Heart left ventricle (tissue), 16 donors: Measurements from ENCODE around the gene EGFL8. TPM values are rescaled to one million over a fixed set of nuclear protein-coding genes. Genes with fewer than 3 reads are reported as not detected.
"Not testable (repeated sequence)": the region's sequence is repeated elsewhere in the genome, so short reads cannot be mapped to it uniquely, and the experiment has no call there.

Experiments used
- ATAC-seq, 4 donors: fragments of 200-7000 bp; cut with Tn5 transposase; one replicate each; pipeline ENCODE4 v1.9.1; 2020 to 2022; ENCODE audit warnings: moderate library complexity in 4 of 4, mild to moderate bottlenecking in 3 of 4, moderate number of reproducible peaks in 1 of 4
- DNase-seq, 5 donors: peaks; one replicate each; pipeline ENCODE4 v3.0.0-alpha.2; 2020
- H3K27ac ChIP-seq, 12 donors: fragments of 200-600 bp; sonication (generic) in 4 of 12; one replicate each; pipeline versions ENCODE4 v1.5.0 to v1.8.0; 2016 to 2022; ENCODE audit warnings: mild to moderate bottlenecking in 2 of 12
- H3K27me3 ChIP-seq, 9 donors: fragments of 200-600 bp; sonication (generic) in 2 of 9; one replicate each; pipeline versions ENCODE4 v1.5.1 to v1.8.0; 2016 to 2022; ENCODE audit warnings: mild to moderate bottlenecking in 3 of 9
- H3K36me3 ChIP-seq, 9 donors: fragments of 200-600 bp; sonication (generic) in 2 of 9; one replicate each; pipeline versions ENCODE4 v1.5.0 to v1.8.0; 2018 to 2022; ENCODE audit warnings: mild to moderate bottlenecking in 2 of 9
- H3K4me1 ChIP-seq, 12 donors: fragments of 200-600 bp; sonication (generic) in 4 of 12; one replicate each; pipeline versions ENCODE4 v1.5.0 to v1.8.0; 2016 to 2022; ENCODE audit warnings: mild to moderate bottlenecking in 3 of 12
- H3K4me3 ChIP-seq, 12 donors: fragments of 200-600 bp; sonication (generic) in 4 of 12; one replicate each; pipeline versions ENCODE4 v1.5.0 to v1.8.0; 2017 to 2022; ENCODE audit warnings: mild to moderate bottlenecking in 9 of 12, moderate library complexity in 4 of 12
- H3K9me3 ChIP-seq, 12 donors: fragments of 200-600 bp; sonication (generic) in 4 of 12; one replicate each; pipeline versions ENCODE4 v1.5.0 to v1.8.0; 2016 to 2022; ENCODE audit warnings: mild to moderate bottlenecking in 1 of 12
- POLR2A ChIP-seq, 2 donors: fragments of 450-650 bp; IDR thresholded peaks; one replicate each; pipeline ENCODE4 v1.6.1; 2017; ENCODE audit warnings: antibody characterized with exemption in 2 of 2, mild to moderate bottlenecking in 2 of 2, moderate library complexity in 2 of 2
- WGBS, 4 donors: extraction: QIAGEN DNeasy Blood & Tissue Kit in 2 of 4; methylation state at CpG; one replicate each; pipeline versions ENCODE4 v1.1.5 to v1.1.7; 2013 to 2018; 5-methylcytosine and 5-hydroxymethylcytosine counted together
- intact Hi-C, 10 donors: fragments of 100-400 bp; cut with DNase I; formaldehyde crosslinking; loops; one replicate each; pipeline versions ENCODE4 v1.11.1 to v1.14.2; 2022
- polyA plus RNA-seq, 2 donors: library from polyadenylated mRNA; stranded (reverse); fragments of 200-250 nt; gene quantifications; one replicate each; pipeline ENCODE4 v1.2.3, GENCODE V29; 2013
- total RNA-seq, 9 donors: library from RNA; depleted of rRNA in 2 of 9; stranded (reverse); fragments of >200 nt in 2 of 9; fragmentation: NEBNext Ultra II Directional in 3 of 9; extraction: Animal tissue kit (Norgen Biotek cat#: 25700) in 3 of 9; gene quantifications; one replicate each; pipeline versions ENCODE4 v1.1.0 to v1.2.4, GENCODE V29; 2016 to 2023
- TF ChIP-seq, protein P1 (sequence below), 12 donors: fragments of 200-600 bp; sonication (generic) in 4 of 12; IDR thresholded peaks; one replicate each; pipeline versions ENCODE4 v1.5.0 to v1.8.0; 2018 to 2022; ENCODE audit warnings: antibody characterized with exemption in 12 of 12, mild to moderate bottlenecking in 5 of 12
- donor health status: ischemic (EF 13 %, LVEDD 7.1; RV severe dilation, severe dysfunction).
- donor health status: healthy with polysubstance abuse.
- donor health status: DM: no; HTN: yes; CAD: no.
- donor health status: DM: no; HTN: no; CAD: no.
- donor health status: ischemic (EF 25% LVEDD 6.9; RV normal size, moderate dysfunction).
- donor health status: ischemic (EF 25% LVEDD 5.7; RV mildly dilated, moderate dysfunction).
- donor health status: healthy.
- donor health status: DM: yes; HTN: yes; CAD: no.
- donor health status: ischemic (EF 35%, LVEDD 5.7; RV mildly dilated, moderate dysfunction).
- donor health status: nonischemic (EF 11% LVEDD 7.7; RV severe dilation, severe dysfunction).
- donor health status: DM: yes; HTN: yes; CAD: no.
- donor health status: PGD.
- donor health status: ischemic (EF 29% LVEDD 5.4; RV normal size, mild dysfunction).
- donor health status: nonischemic (EF 23%, LVEDD 6.1; RV moderate dilation, normal function).

Gene EGFL8
- total and polyA plus RNA-seq, 11 donors = 2.4 to 11.2 (median 6.1) TPM

DNA sequence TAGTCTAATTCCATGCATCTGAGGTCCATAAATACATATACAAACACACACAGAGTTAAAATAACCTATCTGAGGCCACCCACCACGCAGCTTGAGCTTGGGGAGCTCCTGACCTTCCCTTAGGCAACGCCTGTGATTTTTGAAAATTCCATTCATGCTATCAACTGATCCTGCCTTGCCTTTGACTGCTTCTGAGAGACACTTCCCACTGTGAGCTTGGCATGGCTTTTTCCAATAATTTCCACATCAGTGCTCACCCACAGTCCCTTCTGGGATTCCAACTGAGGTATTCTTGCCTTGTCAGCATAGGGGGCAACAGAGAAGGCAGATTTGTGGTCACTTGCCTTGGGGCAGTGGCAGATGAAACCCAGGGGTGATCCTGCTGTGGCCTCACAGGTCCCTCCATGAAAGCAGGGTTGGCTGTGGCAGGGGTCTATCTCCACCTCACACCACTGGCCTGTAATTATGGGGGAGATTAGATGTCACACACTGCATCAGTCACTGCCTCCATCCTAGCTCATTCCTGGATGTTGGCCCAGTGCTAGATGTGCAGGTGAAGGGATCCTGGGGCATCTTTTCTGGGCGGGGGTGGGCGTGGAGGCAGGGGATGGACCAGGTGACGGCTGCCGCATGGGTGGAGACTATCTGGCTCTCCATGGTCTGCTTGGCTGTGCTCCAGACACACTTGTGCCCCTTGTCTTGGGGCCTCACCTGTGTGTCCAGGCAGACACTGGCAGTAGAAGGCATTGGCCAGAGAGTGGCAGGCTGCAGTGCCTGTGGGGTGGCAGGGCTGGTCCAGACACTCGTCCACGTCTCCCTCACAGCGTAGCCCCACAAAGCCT is 39.3 kb downstream of the EGFL8 start:
- no peak for TF ChIP-seq POLR2A (IDR thresholded peaks at IDR 0.05)
- TF ChIP-seq, protein P1, sequence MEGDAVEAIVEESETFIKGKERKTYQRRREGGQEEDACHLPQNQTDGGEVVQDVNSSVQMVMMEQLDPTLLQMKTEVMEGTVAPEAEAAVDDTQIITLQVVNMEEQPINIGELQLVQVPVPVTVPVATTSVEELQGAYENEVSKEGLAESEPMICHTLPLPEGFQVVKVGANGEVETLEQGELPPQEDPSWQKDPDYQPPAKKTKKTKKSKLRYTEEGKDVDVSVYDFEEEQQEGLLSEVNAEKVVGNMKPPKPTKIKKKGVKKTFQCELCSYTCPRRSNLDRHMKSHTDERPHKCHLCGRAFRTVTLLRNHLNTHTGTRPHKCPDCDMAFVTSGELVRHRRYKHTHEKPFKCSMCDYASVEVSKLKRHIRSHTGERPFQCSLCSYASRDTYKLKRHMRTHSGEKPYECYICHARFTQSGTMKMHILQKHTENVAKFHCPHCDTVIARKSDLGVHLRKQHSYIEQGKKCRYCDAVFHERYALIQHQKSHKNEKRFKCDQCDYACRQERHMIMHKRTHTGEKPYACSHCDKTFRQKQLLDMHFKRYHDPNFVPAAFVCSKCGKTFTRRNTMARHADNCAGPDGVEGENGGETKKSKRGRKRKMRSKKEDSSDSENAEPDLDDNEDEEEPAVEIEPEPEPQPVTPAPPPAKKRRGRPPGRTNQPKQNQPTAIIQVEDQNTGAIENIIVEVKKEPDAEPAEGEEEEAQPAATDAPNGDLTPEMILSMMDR (IDR thresholded peaks at IDR 0.05) = no peak
- no peak overlapping the region for H3K27ac ChIP-seq
- WGBS, 4 donors = 78 to 91% (median 82%) methylated on average over 6 to 9 of the region's 9 CpGs
- no peaks in the 10 kb centered on the region for H3K9me3 ChIP-seq
- peaks cover 0 to 67% (median 27%) of the 10 kb centered on the region in 9 donors for H3K36me3 ChIP-seq
- H3K27me3 ChIP-seq = no peaks in the 10 kb centered on the region
- intact Hi-C loops = no loop called here
- no peaks in the 10 kb centered on the region for H3K4me1 ChIP-seq
- H3K4me3 ChIP-seq = no peak overlapping the region
- DNase-seq = no peak
- ATAC-seq = no peak

DNA sequence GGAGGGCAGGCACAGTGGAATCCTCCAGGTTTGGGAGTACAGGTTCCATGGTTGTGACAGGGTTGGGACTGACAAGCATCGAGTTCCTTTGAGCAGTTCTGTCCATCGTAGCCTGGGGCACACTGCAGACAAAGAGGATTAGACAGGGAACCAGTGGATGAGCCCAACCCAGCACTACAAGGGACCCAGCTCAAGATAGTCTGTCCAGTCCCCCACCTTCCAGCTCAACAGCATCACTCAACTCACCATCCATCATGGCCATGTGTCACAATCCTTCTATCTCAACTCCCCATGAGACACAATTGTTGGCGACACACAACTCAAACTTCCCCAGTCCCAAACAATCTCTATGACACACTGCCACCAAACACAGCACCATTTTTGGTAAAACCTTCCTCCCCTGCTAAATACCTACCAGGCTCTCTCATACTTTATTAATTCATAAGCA is 39.9 kb downstream of the EGFL8 start:
- no peaks in the 10 kb centered on the region for H3K4me1 ChIP-seq
- H3K4me3 ChIP-seq = no peak overlapping the region
- 81 to 87% (median 85%) methylated on average over 3 of the region's 3 CpGs for WGBS, 4 donors
- H3K27ac ChIP-seq = no peak overlapping the region
- intact Hi-C loops = no loop called here
- no peak for ATAC-seq
- no peaks in the 10 kb centered on the region for H3K27me3 ChIP-seq
- H3K36me3 ChIP-seq = peaks cover 0 to 69% (median 27%) of the 10 kb centered on the region in 9 donors
- no peak for TF ChIP-seq POLR2A (IDR thresholded peaks at IDR 0.05)
- TF ChIP-seq, protein P1 (IDR thresholded peaks at IDR 0.05) = no peak
- no peaks in the 10 kb centered on the region for H3K9me3 ChIP-seq
- no peak for DNase-seq

DNA sequence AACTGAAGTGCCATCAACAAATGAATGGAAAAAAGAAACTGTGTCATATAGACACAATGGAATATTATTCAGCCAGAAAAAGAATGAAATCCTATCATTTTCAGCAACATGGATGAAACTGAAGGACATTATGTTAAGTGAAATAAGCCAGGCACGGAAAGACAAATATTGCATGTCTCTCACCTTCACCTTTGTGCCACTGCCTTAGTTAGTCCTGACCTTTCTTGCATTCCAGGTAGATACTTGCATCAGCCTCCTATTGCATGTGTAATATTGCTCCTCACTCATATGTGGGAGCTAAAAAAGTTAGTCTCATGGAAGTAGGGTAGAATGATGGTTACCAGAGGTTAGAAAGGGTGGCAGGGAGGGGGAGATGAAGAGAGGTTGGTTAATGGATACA is 44.6 kb downstream of the EGFL8 start:
- Histone ChIP-seq H3K27me3 (no peaks in the 10 kb centered on the region), H3K27ac (no peak overlapping the region), H3K4me1 (no peaks in the 10 kb centered on the region), H3K4me3 (no peak overlapping the region), H3K9me3 (no peaks in the 10 kb centered on the region), H3K36me3 (peaks cover 0 to 50% (median 8%) of the 10 kb centered on the region in 9 donors)
- ATAC-seq (no peak), DNase-seq (no peak)
- intact Hi-C loops = no loop called here
- 79 to 93% (median 85%) methylated on average over 1 of the region's 1 CpG for WGBS, 4 donors
- no peak for TF ChIP-seq POLR2A (IDR thresholded peaks at IDR 0.05)
- TF ChIP-seq, protein P1 (IDR thresholded peaks at IDR 0.05) = no peak

DNA sequence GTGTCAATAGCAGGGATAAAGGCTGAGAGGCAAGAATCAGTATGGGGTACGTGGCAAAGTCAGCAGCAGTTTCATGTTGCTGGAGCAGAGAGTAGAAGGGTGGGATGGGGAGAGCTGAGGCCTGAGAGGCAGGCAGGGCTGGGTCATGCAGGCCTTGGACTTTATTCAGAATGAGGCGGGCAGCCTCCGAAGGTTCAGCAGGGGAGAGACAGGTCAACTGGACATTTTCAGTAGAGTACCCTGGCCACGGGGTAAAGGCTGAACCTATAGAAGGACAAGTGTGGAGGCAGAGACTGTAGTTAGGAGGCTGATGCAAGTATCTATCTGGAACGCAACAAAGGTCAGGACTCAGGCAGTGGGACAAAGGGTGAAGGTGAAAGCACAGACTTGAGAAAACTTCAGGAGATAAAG is 45.8 kb downstream of the EGFL8 start:
- DNase-seq = no peak

DNA sequence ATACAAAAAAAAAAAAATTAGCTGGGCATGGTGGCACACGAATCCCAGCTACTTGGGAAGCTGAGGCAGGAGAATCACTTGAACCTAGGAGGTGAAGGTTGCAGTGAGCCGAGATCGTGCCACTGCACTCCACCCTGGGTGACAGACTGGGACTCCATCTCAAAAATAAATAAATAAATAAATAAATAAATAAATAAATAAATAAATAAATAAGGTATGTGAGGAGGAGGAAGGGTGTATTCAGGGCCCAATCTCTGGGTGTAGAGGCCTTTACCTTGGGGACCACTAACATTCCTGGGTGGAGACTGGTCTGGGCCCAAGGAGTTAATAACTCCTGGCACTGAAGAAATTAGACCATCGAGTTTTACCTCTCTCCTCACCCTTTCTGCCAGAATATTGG is 47.0 kb downstream of the EGFL8 start:
- ATAC-seq, H3K27me3 ChIP-seq, H3K4me1 ChIP-seq, H3K9me3 ChIP-seq, DNase-seq, intact Hi-C loops, H3K4me3 ChIP-seq, H3K27ac ChIP-seq: not testable (repeated sequence)
- WGBS, 4 donors = 85 to 90% (median 88%) methylated on average over 4 of the region's 4 CpGs
- H3K36me3 ChIP-seq = peaks cover 0 to 57% (median 4%) of the 10 kb centered on the region in 9 donors

More for the DNA sequence above, 45.8 kb downstream of the EGFL8 start:
- intact Hi-C loops = no loop called here
- Histone ChIP-seq H3K4me1 (no peaks in the 10 kb centered on the region), H3K4me3 (no peak overlapping the region), H3K9me3 (no peaks in the 10 kb centered on the region), H3K36me3 (peaks cover 0 to 50% (median 4%) of the 10 kb centered on the region in 9 donors), H3K27ac (no peak overlapping the region), H3K27me3 (no peaks in the 10 kb centered on the region)
- TF ChIP-seq POLR2A (IDR thresholded peaks at IDR 0.05) = no peak
- TF ChIP-seq, protein P1 (IDR thresholded peaks at IDR 0.05) = no peak
- 85 to 90% (median 88%) methylated on average over 5 of the region's 5 CpGs for WGBS, 4 donors
- no peak for ATAC-seq
